ENCODE measurements around the gene SFSWAP. TPM values are rescaled to one million over a fixed set of nuclear protein-coding genes. Genes with fewer than 3 reads are reported as not detected.
"Not testable (repeated sequence)": the region's sequence is repeated elsewhere in the genome, so short reads cannot be mapped to it uniquely, and the experiment has no call there.

Gene SFSWAP
- total and polyA plus RNA-seq, 2 experiments from 2014 or later = 16.3 to 17.6 TPM

- H3K9me3 ChIP-seq (ENCODE audit: low read depth); H4K20me1 ChIP-seq (ENCODE audit: insufficient read depth); in situ Hi-C loops (cut with MboI); H3F3A ChIP-seq (ENCODE audit: insufficient read depth); H3K36me3 ChIP-seq (ENCODE audit: low read depth); H3K4me1 ChIP-seq (ENCODE audit: insufficient read depth); DNase-seq; H3K4me3 ChIP-seq; H3K9me2 ChIP-seq (ENCODE audit: insufficient read depth); H3K79me2 ChIP-seq (ENCODE audit: insufficient read depth); H3K4me2 ChIP-seq (ENCODE audit: unreplicated experiment); H2AFZ ChIP-seq; H3K9ac ChIP-seq; H3K27ac ChIP-seq: not testable (repeated sequence)
- WGBS, 2 experiments (ENCODE audit: low coverage in 1 of 2, low lambda C conversion rate in 2 of 2, missing lambda C conversion rate in 2 of 2) = 62 to 66% methylated on average over 10 to 12 of the region's 12 CpGs
- H3K27me3 ChIP-seq (replicated peaks; ENCODE audit: insufficient read depth) = peaks cover 22% of the 10 kb centered on the region; the same call in 1 of the 2 replicates
These were observed 43.8 kb upstream of the SFSWAP start for GRCh38 chr12:131666978-131667601.

- no peaks in the 10 kb centered on the region for H3F3A ChIP-seq (ENCODE audit: insufficient read depth)
- H3K27ac ChIP-seq = no peak overlapping the region
- WGBS, 2 experiments (ENCODE audit: low coverage in 1 of 2, low lambda C conversion rate in 2 of 2, missing lambda C conversion rate in 2 of 2) = 44 to 51% methylated on average over 8 of the region's 8 CpGs
- peaks cover 22% of the 10 kb centered on the region; the same call in 1 of the 2 replicates for H3K27me3 ChIP-seq (replicated peaks; ENCODE audit: insufficient read depth)
- no peaks in the 10 kb centered on the region for H3K9me3 ChIP-seq (ENCODE audit: low read depth)
- H3K4me1 ChIP-seq (ENCODE audit: insufficient read depth) = no peaks in the 10 kb centered on the region
- H3K9me2 ChIP-seq (ENCODE audit: insufficient read depth) = no peaks in the 10 kb centered on the region
- no peak overlapping the region for H2AFZ ChIP-seq
- no peaks in the 10 kb centered on the region for H3K79me2 ChIP-seq (ENCODE audit: insufficient read depth)
- no peak overlapping the region for H3K9ac ChIP-seq
- in situ Hi-C loops (cut with MboI) = no loop called here
- H3K4me2 ChIP-seq (ENCODE audit: unreplicated experiment) = no peak overlapping the region
- TF ChIP-seq EZH2 (IDR thresholded peaks at IDR 0.05; ENCODE audit: insufficient read depth, poor library complexity, severe bottlenecking) (no peak), EZH2phosphoT487 (IDR thresholded peaks at IDR 0.05; ENCODE audit: insufficient read depth, low read depth) (no peak)
- H3K4me3 ChIP-seq = no peak overlapping the region
- no peak for DNase-seq
- no peaks in the 10 kb centered on the region for H3K36me3 ChIP-seq (ENCODE audit: low read depth)
- H4K20me1 ChIP-seq (ENCODE audit: insufficient read depth) = no peaks in the 10 kb centered on the region
These were observed 39.6 kb upstream of the SFSWAP start for GRCh38 chr12:131671276-131671675.

- H3K9me3 ChIP-seq (ENCODE audit: low read depth) = no peaks in the 10 kb centered on the region
- no peaks in the 10 kb centered on the region for H3F3A ChIP-seq (ENCODE audit: insufficient read depth)
- no peaks in the 10 kb centered on the region for H4K20me1 ChIP-seq (ENCODE audit: insufficient read depth)
- no peaks in the 10 kb centered on the region for H3K4me1 ChIP-seq (ENCODE audit: insufficient read depth)
- H3K9me2 ChIP-seq (ENCODE audit: insufficient read depth) = no peaks in the 10 kb centered on the region
- no peaks in the 10 kb centered on the region for H3K36me3 ChIP-seq (ENCODE audit: low read depth)
- H3K4me3 ChIP-seq = no peak overlapping the region
- in situ Hi-C loops (cut with MboI) = no loop called here
- TF ChIP-seq EZH2 (IDR thresholded peaks at IDR 0.05; ENCODE audit: insufficient read depth, poor library complexity, severe bottlenecking) (no peak), EZH2phosphoT487 (IDR thresholded peaks at IDR 0.05; ENCODE audit: insufficient read depth, low read depth) (no peak)
- H3K27ac ChIP-seq = no peak overlapping the region
- no peak overlapping the region for H3K4me2 ChIP-seq (ENCODE audit: unreplicated experiment)
- WGBS, 2 experiments (ENCODE audit: low coverage in 1 of 2, low lambda C conversion rate in 2 of 2, missing lambda C conversion rate in 2 of 2) = 22% methylated on average over 7 to 8 of the region's 8 CpGs
- H2AFZ ChIP-seq = no peak overlapping the region
- no peak for DNase-seq
- H3K79me2 ChIP-seq (ENCODE audit: insufficient read depth) = no peaks in the 10 kb centered on the region
- H3K27me3 ChIP-seq (replicated peaks; ENCODE audit: insufficient read depth) = peaks cover 22% of the 10 kb centered on the region; the same call in 1 of the 2 replicates
- H3K9ac ChIP-seq = no peak overlapping the region
These were observed 39.0 kb upstream of the SFSWAP start for GRCh38 chr12:131671871-131672270.

GRCh38 chr12:131672311-131672940 lies 38.5 kb upstream of the SFSWAP start:
- Histone ChIP-seq H3K27me3 (replicated peaks; ENCODE audit: insufficient read depth) (peaks cover 22% of the 10 kb centered on the region; the same call in 1 of the 2 replicates), H3K9me2 (ENCODE audit: insufficient read depth) (no peaks in the 10 kb centered on the region), H2AFZ (no peak overlapping the region), H3F3A (ENCODE audit: insufficient read depth) (no peaks in the 10 kb centered on the region), H3K9me3 (ENCODE audit: low read depth) (no peaks in the 10 kb centered on the region), H3K9ac (no peak overlapping the region), H3K4me1 (ENCODE audit: insufficient read depth) (no peaks in the 10 kb centered on the region), H3K4me3 (no peak overlapping the region), H4K20me1 (ENCODE audit: insufficient read depth) (no peaks in the 10 kb centered on the region), H3K36me3 (ENCODE audit: low read depth) (no peaks in the 10 kb centered on the region), H3K79me2 (ENCODE audit: insufficient read depth) (no peaks in the 10 kb centered on the region), H3K27ac (no peak overlapping the region), H3K4me2 (ENCODE audit: unreplicated experiment) (no peak overlapping the region)
- TF ChIP-seq EZH2 (IDR thresholded peaks at IDR 0.05; ENCODE audit: insufficient read depth, poor library complexity, severe bottlenecking) = no peak
- TF ChIP-seq EZH2phosphoT487 (IDR thresholded peaks at IDR 0.05; ENCODE audit: insufficient read depth, low read depth) = no peak
- in situ Hi-C loops (cut with MboI) = no loop called here
- 51 to 55% methylated on average over 17 of the region's 17 CpGs for WGBS, 2 experiments (ENCODE audit: low coverage in 1 of 2, low lambda C conversion rate in 2 of 2, missing lambda C conversion rate in 2 of 2)
- no peak for DNase-seq

Measured in GM23248 (cell line).